CD4-positive, CD25-positive, alpha-beta regulatory T cell (primary cell): ENCODE results near the gene ELL. TPM values are rescaled to one million over a fixed set of nuclear protein-coding genes. Genes with fewer than 3 reads are reported as not detected.

ENCODE experiments used
- ATAC-seq, 2 donors: fragments of 150-1000 bp; cut with Tn5 transposase; one replicate each; pipeline ENCODE4 v1.10.0; 2021; ENCODE audit warnings: low read depth in 2 of 2, moderate number of reproducible peaks in 2 of 2, moderate library complexity in 1 of 2
- DNase-seq, 3 donors: peaks; one replicate each; pipeline versions ENCODE4 v3.0.0 to v3.0.0-alpha.2; 2012 to 2022; ENCODE audit warnings: mixed read lengths in 1 of 3
- H3K27ac ChIP-seq: one replicate; pipeline ENCODE4 v1.7.0; 2013; ENCODE audit warnings: mild to moderate bottlenecking, low read length; ENCODE audit not compliant: insufficient read depth, poor library complexity, severe bottlenecking
- H3K27me3 ChIP-seq: one replicate; pipeline ENCODE4 v1.7.0; 2013; ENCODE audit warnings: low read length; ENCODE audit not compliant: control insufficient read depth, insufficient read depth
- H3K36me3 ChIP-seq: one replicate; pipeline ENCODE4 v1.7.0; 2013; ENCODE audit warnings: mild to moderate bottlenecking, low read length, moderate library complexity; ENCODE audit not compliant: control insufficient read depth, insufficient read depth
- H3K4me1 ChIP-seq: 2 replicates; pipeline ENCODE4 v1.7.0; 2013; ENCODE audit warnings: mild to moderate bottlenecking, low read length; ENCODE audit not compliant: insufficient read depth, control insufficient read depth, poor library complexity, severe bottlenecking
- H3K4me3 ChIP-seq: one replicate; pipeline ENCODE4 v1.7.0; 2013; ENCODE audit warnings: low read depth, mild to moderate bottlenecking, low read length, moderate library complexity
- H3K9me3 ChIP-seq, 2 experiments: 1 replicate in 1 of 2; 2 replicates in 1 of 2; pipeline ENCODE4 v1.7.0; 2013; ENCODE audit warnings: low read length in 2 of 2, mild to moderate bottlenecking in 1 of 2, moderate library complexity in 1 of 2; ENCODE audit not compliant: control insufficient read depth in 2 of 2
- H3K27ac Mint-ChIP-seq, 3 donors: one replicate each; pipeline ENCODE4 v1.8.0; 2020 to 2022; ENCODE audit warnings: mild to moderate bottlenecking in 3 of 3, mixed read lengths in 3 of 3, moderate library complexity in 2 of 3
- H3K27me3 Mint-ChIP-seq: one replicate; pipeline ENCODE4 v1.8.0; 2022; ENCODE audit warnings: mild to moderate bottlenecking, mixed read lengths
- H3K36me3 Mint-ChIP-seq: one replicate; pipeline ENCODE4 v1.8.0; 2020; ENCODE audit warnings: mixed read lengths
- H3K4me1 Mint-ChIP-seq, 4 donors: one replicate each; pipeline ENCODE4 v1.8.0; 2020 to 2022; ENCODE audit warnings: mixed read lengths in 4 of 4, mild to moderate bottlenecking in 1 of 4
- H3K4me3 Mint-ChIP-seq, 4 donors: one replicate each; pipeline ENCODE4 v1.8.0; 2020 to 2022; ENCODE audit warnings: mild to moderate bottlenecking in 4 of 4, mixed read lengths in 4 of 4, moderate library complexity in 3 of 4
- H3K9me3 Mint-ChIP-seq, 7 donors: one replicate each; pipeline ENCODE4 v1.8.0; 2020 to 2022; ENCODE audit warnings: mixed read lengths in 7 of 7, mild to moderate bottlenecking in 3 of 7, moderate library complexity in 2 of 7
- polyA plus RNA-seq, 4 donors: library from polyadenylated mRNA; unstranded; fragments of 300-500 nt; fragmentation: Illumina TruSeq; gene quantifications; one replicate each; pipeline ENCODE4 v1.2.3, GENCODE V29; 2021
- total RNA-seq: library from RNA; stranded (reverse); gene quantifications from one replicate; pipeline ENCODE4 v1.2.3, GENCODE V29; 2022

ELL gene
- total and polyA plus RNA-seq, 5 donors from 2014 or later: 7.7 to 53.6 (median 10.0) TPM

GRCh38 chr19:18457483-18458331 is 64.2 kb downstream of the ELL start:
- Mint-ChIP-seq H3K4me3 (no peak overlapping the region), H3K27me3 (no peaks in the 10 kb centered on the region), H3K9me3 (no peaks in the 10 kb centered on the region), H3K4me1 (peaks cover 0 to 3% (median 0%) of the 10 kb centered on the region in 4 donors), H3K27ac (no peak overlapping the region), H3K36me3 (peaks cover 22% of the 10 kb centered on the region)
- H3K27me3 ChIP-seq: no peaks in the 10 kb centered on the region
- no peaks in the 10 kb centered on the region for H3K4me1 ChIP-seq
- no peak overlapping the region for H3K4me3 ChIP-seq
- peaks cover 35% of the 10 kb centered on the region for H3K36me3 ChIP-seq
- ATAC-seq (no peak), DNase-seq (no peak)
- no peaks in the 10 kb centered on the region for H3K9me3 ChIP-seq
- no peak overlapping the region for H3K27ac ChIP-seq

GRCh38 chr19:18456974-18457373 is 64.9 kb downstream of the ELL start:
- DNase-seq: no peak
- Histone ChIP-seq H3K36me3 (peaks cover 35% of the 10 kb centered on the region), H3K9me3 (no peaks in the 10 kb centered on the region), H3K4me1 (no peaks in the 10 kb centered on the region), H3K4me3 (no peak overlapping the region), H3K27ac (no peak overlapping the region), H3K27me3 (no peaks in the 10 kb centered on the region)
- Mint-ChIP-seq H3K27me3 (no peaks in the 10 kb centered on the region), H3K9me3 (no peaks in the 10 kb centered on the region), H3K36me3 (peaks cover 21% of the 10 kb centered on the region), H3K27ac (no peak overlapping the region), H3K4me3 (no peak overlapping the region), H3K4me1 (peaks cover 0 to 2% (median 0%) of the 10 kb centered on the region in 4 donors)
- ATAC-seq: no peak

DNA sequence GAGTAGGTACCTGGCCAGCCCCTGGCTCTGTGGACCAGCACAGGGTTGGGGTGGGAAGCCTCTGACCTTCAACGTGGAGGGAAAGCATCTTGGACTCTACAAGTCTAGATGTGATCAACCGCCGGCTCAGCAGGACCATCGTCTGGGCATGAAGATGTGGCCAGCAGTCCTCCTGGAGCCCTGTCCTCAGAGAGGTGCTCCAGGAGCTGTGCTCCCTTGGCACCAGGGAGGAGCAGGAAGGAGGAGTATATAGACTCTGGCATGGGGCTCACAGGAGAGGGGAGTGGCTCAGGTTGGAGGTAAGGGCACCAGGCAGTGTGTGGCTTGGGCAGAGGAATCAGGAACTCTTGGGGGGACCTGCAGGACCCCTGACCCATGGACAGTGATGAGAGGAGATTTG is 65.6 kb downstream of the ELL start:
- Histone ChIP-seq H3K27me3 (no peaks in the 10 kb centered on the region), H3K4me1 (no peaks in the 10 kb centered on the region), H3K36me3 (peaks cover 32% of the 10 kb centered on the region), H3K9me3 (no peaks in the 10 kb centered on the region), H3K27ac (no peak overlapping the region), H3K4me3 (no peak overlapping the region)
- no peak overlapping the region for H3K4me3 Mint-ChIP-seq
- peak overlapping the region in 1 of 3 donors; percentile 38 for H3K27ac Mint-ChIP-seq
- H3K36me3 Mint-ChIP-seq: peaks cover 18% of the 10 kb centered on the region
- H3K9me3 Mint-ChIP-seq: no peaks in the 10 kb centered on the region
- no peaks in the 10 kb centered on the region for H3K4me1 Mint-ChIP-seq
- ATAC-seq (no peak), DNase-seq (no peak)
- H3K27me3 Mint-ChIP-seq: no peaks in the 10 kb centered on the region

DNA sequence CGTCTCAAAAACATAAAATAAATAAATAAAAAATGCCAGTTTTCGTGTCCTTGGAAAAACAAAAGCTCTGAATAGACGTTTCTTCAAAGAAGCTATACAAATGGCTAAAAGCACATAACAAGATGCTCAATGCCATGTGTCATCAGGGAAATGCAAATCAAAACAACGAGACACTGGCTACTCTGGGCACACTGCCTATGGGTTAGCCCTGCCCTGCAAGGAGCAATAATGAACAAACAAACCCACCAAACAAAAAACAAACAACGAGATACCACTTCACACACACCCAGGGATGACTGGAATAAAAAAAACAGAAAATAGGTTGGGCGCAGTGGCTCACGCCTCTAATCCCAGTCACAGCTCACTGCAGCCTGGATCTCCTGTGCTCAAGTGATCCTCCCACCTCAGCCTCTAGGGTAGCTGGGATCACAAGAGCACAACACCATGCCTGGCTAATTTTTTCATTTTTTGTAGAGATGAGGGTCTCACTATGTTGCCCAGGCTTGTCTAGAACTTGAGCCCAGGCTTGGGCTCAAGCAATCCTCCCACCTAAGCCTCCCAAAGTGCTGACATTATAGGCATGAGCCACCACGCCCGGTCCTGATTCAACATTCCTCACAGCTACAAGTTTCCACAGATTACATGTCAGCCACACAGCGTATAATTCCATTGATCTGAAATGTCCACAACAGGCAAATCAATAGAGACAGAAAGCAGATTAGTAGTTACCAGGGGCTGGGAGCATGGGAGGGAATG is 68.4 kb downstream of the ELL start:
- no peak overlapping the region for H3K4me3 ChIP-seq
- no peak overlapping the region for H3K27ac ChIP-seq
- H3K4me1 Mint-ChIP-seq: peaks cover 0 to 4% (median 1%) of the 10 kb centered on the region in 4 donors
- H3K36me3 ChIP-seq: peaks cover 33% of the 10 kb centered on the region
- ATAC-seq: no peak
- H3K27me3 ChIP-seq: no peaks in the 10 kb centered on the region
- peak overlapping the region in 1 of 3 donors; percentile 63 for H3K27ac Mint-ChIP-seq
- H3K4me3 Mint-ChIP-seq: no peak overlapping the region
- DNase-seq: no peak
- no peaks in the 10 kb centered on the region for H3K9me3 ChIP-seq
- H3K27me3 Mint-ChIP-seq: no peaks in the 10 kb centered on the region
- H3K9me3 Mint-ChIP-seq: no peaks in the 10 kb centered on the region
- peaks cover 19% of the 10 kb centered on the region for H3K36me3 Mint-ChIP-seq
- H3K4me1 ChIP-seq: no peaks in the 10 kb centered on the region

DNA sequence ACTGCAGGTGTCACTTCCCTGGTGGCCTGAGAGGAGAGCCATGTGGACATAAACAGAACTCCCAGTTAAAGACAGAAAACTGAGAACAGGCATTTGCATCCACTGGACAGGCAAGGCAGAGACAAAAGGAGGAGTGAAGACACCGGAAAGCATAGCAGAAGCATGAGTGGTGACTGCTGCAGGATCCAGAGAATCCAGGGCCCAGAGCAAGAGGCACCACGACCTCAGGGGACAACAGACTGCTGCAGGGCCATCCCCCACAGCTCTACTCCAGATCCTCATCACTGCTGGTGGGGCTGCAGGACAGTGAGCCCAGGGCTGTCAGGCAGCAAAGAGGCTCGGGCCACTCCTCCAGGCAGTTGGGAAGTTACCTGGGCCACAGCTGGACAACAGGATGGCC is 69.5 kb downstream of the ELL start:
- H3K27me3 Mint-ChIP-seq: no peaks in the 10 kb centered on the region
- DNase-seq (no peak), ATAC-seq (no peak)
- peaks cover 30% of the 10 kb centered on the region for H3K36me3 ChIP-seq
- peaks cover 0 to 7% (median 3%) of the 10 kb centered on the region in 4 donors for H3K4me1 Mint-ChIP-seq
- H3K4me1 ChIP-seq: no peaks in the 10 kb centered on the region
- no peak overlapping the region for H3K4me3 ChIP-seq
- no peak overlapping the region for H3K27ac ChIP-seq
- peak overlapping the region in 1 of 3 donors; percentile 91 for H3K27ac Mint-ChIP-seq
- H3K9me3 Mint-ChIP-seq: no peaks in the 10 kb centered on the region
- peaks cover 22% of the 10 kb centered on the region for H3K36me3 Mint-ChIP-seq
- H3K27me3 ChIP-seq: no peaks in the 10 kb centered on the region
- no peaks in the 10 kb centered on the region for H3K9me3 ChIP-seq
- no peak overlapping the region for H3K4me3 Mint-ChIP-seq

- H3K4me1 Mint-ChIP-seq: peaks cover 0 to 7% (median 3%) of the 10 kb centered on the region in 4 donors
- no peaks in the 10 kb centered on the region for H3K9me3 ChIP-seq
- H3K4me3 ChIP-seq: no peak overlapping the region
- H3K27ac Mint-ChIP-seq: no peak overlapping the region
- H3K27me3 Mint-ChIP-seq: no peaks in the 10 kb centered on the region
- peaks cover 19% of the 10 kb centered on the region for H3K36me3 Mint-ChIP-seq
- peak; percentile 75 to 82 (median 76) for DNase-seq
- no peaks in the 10 kb centered on the region for H3K27me3 ChIP-seq
- H3K9me3 Mint-ChIP-seq: no peaks in the 10 kb centered on the region
- no peaks in the 10 kb centered on the region for H3K4me1 ChIP-seq
- H3K36me3 ChIP-seq: peaks cover 32% of the 10 kb centered on the region
- peak; percentile 87 to 88 for ATAC-seq
- H3K27ac ChIP-seq: no peak overlapping the region
- H3K4me3 Mint-ChIP-seq: no peak overlapping the region
Observed at GRCh38 chr19:18450931-18451836, 70.7 kb downstream of the ELL start.
